Activated CD8-positive, alpha-beta memory T cell treated with anti-CD3 and anti-CD28 coated beads for 36 hours (primary cell): ENCODE results near the gene LRRK1. TPM values are rescaled to one million over a fixed set of nuclear protein-coding genes. Genes with fewer than 3 reads are reported as not detected.
"Not testable (repeated sequence)": the region's sequence is repeated elsewhere in the genome, so short reads cannot be mapped to it uniquely, and the experiment has no call there.

Experiments used
- CTCF ChIA-PET: fragments of 350-600 bp; sonication (Branson Sonifier 250); formaldehyde crosslinking; loops from one replicate; lab custom pipeline; 2021; ENCODE audit warnings: antibody characterized with exemption; lab: Charles Lee
- POLR2A ChIA-PET: fragments of 350-600 bp; sonication (Branson Sonifier 250); formaldehyde crosslinking; loops from one replicate; lab custom pipeline; 2021; ENCODE audit warnings: antibody characterized with exemption; lab: Charles Lee
- total RNA-seq, 2 experiments: library from RNA; stranded (reverse); gene quantifications; one replicate each; pipeline ENCODE4 v1.2.3, GENCODE V29; 2021

The LRRK1 gene
- total RNA-seq, 2 experiments from 2014 or later = 0.44 to 0.57 TPM

GRCh38 chr15:101065570-101066221 is 146.5 kb downstream of the LRRK1 start:
- ChIA-PET CTCF (interaction anchor here (1.3 kb wide), 1 partner anchor 57 kb away, joined by 3 read pairs; no protein-coding TSS in a partner anchor), POLR2A (no interaction called here)

GRCh38 chr15:101066501-101067408 is 147.6 kb downstream of the LRRK1 start:
- ChIA-PET POLR2A (no interaction called here), CTCF (interaction anchor here (1.3 kb wide), 1 partner anchor 58 kb away, joined by 3 read pairs; no protein-coding TSS in a partner anchor)

GRCh38 chr15:101067660-101068522 is 148.7 kb downstream of the LRRK1 start:
- POLR2A ChIA-PET = no interaction called here

GRCh38 chr15:101068523-101068960 is 149.4 kb downstream of the LRRK1 start:
- CTCF ChIA-PET = no interaction called here

More at GRCh38 chr15:101067660-101068522, 148.7 kb downstream of the LRRK1 start:
- CTCF ChIA-PET = no interaction called here

GRCh38 chr15:101068961-101069653 is 149.9 kb downstream of the LRRK1 start:
- POLR2A ChIA-PET = no interaction called here
- CTCF ChIA-PET = interaction anchor here (0.7 kb wide), 1 partner anchor 9 kb away, joined by 3 read pairs; no protein-coding TSS in a partner anchor

More at GRCh38 chr15:101068523-101068960, 149.4 kb downstream of the LRRK1 start:
- POLR2A ChIA-PET = no interaction called here

- ChIA-PET POLR2A (no interaction called here), CTCF (interaction anchor here (0.7 kb wide), 1 partner anchor 9 kb away, joined by 3 read pairs; no protein-coding TSS in a partner anchor)
These were observed 150.5 kb downstream of the LRRK1 start for GRCh38 chr15:101069654-101069973.

GRCh38 chr15:101070024-101070423 is 150.9 kb downstream of the LRRK1 start:
- CTCF ChIA-PET = interaction anchor here (0.6 to 0.9 kb wide), 3 partner anchors 187 to 583 kb away, joined by 3 to 5 read pairs (median 4); no protein-coding TSS in a partner anchor

GRCh38 chr15:101070502-101071273 is 151.5 kb downstream of the LRRK1 start:
- ChIA-PET POLR2A (no interaction called here), CTCF (interaction anchor here (0.6 to 0.9 kb wide), 3 partner anchors 187 to 582 kb away, joined by 3 to 5 read pairs (median 4); no protein-coding TSS in a partner anchor)

More at GRCh38 chr15:101070024-101070423, 150.9 kb downstream of the LRRK1 start:
- POLR2A ChIA-PET = no interaction called here

GRCh38 chr15:101071651-101072050 is 152.5 kb downstream of the LRRK1 start:
- CTCF ChIA-PET = no interaction called here
- POLR2A ChIA-PET = no interaction called here

GRCh38 chr15:101072235-101072634 is 153.1 kb downstream of the LRRK1 start:
- CTCF ChIA-PET, POLR2A ChIA-PET: not testable (repeated sequence)

GRCh38 chr15:101077806-101078668 is 158.9 kb downstream of the LRRK1 start:
- POLR2A ChIA-PET, CTCF ChIA-PET: not testable (repeated sequence)

- ChIA-PET CTCF (no interaction called here), POLR2A (no interaction called here)
These were observed 159.6 kb downstream of the LRRK1 start for GRCh38 chr15:101078669-101079323.

- ChIA-PET POLR2A (no interaction called here), CTCF (interaction anchor here (2.0 kb wide), 1 partner anchor 176 kb away, joined by 6 read pairs; no protein-coding TSS in a partner anchor)
These were observed 162.7 kb downstream of the LRRK1 start for GRCh38 chr15:101081900-101082299.

- CTCF ChIA-PET = interaction anchor here (1.0 to 2.0 kb wide), 2 partner anchors 172 to 175 kb away, joined by 3 to 6 read pairs; no protein-coding TSS in a partner anchor
- POLR2A ChIA-PET = no interaction called here
These were observed 164.3 kb downstream of the LRRK1 start for GRCh38 chr15:101083336-101084045.

GRCh38 chr15:101084801-101085200 is 165.6 kb downstream of the LRRK1 start:
- POLR2A ChIA-PET = no interaction called here
- CTCF ChIA-PET = interaction anchor here (3.7 kb wide), 1 partner anchor 174 kb away, joined by 17 read pairs; no protein-coding TSS in a partner anchor
